ENCODE measurements around the gene ABCC4.

Gene ABCC4

DNA sequence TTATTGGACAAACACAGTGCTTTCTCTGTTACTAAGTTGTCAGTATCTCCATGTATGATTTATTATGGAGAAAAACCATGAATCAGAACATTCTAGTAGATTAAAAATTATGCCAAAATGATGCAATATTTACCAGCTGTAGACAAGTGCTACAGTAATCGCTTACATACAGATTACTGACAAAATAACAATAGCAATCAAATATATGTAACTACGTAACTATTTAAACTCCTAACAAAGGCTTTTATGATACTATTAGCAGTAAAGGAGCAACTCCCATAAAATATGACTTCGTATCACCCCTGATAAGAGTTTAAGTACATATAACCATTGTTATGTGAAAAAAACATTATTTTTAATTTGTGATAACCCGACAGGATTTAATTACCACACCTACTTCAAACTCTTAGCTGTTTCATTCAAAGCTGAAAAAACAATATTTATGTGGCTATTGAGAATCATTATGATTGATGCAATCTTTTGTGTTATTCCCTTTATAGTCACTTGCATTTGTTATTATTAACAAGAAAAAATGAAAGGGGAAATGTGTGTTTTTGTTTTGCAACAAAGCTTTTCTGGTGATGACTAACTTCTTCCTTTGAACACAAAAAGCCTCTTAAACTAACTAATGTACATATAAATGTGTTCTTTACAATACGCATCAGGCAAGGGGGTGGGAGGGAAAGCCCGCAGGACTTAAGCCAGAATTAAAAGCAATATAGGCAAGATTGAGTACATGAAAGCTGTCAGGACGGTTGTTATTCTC is 147.4 kb downstream of the ABCC4 start:
- no peak overlapping the region for H3K4me3 ChIP-seq (ENCODE audit: low read depth, low read length)
- peak; percentile 6 for DNase-seq (ENCODE audit: low read depth)
- TF ChIP-seq, protein P1, sequence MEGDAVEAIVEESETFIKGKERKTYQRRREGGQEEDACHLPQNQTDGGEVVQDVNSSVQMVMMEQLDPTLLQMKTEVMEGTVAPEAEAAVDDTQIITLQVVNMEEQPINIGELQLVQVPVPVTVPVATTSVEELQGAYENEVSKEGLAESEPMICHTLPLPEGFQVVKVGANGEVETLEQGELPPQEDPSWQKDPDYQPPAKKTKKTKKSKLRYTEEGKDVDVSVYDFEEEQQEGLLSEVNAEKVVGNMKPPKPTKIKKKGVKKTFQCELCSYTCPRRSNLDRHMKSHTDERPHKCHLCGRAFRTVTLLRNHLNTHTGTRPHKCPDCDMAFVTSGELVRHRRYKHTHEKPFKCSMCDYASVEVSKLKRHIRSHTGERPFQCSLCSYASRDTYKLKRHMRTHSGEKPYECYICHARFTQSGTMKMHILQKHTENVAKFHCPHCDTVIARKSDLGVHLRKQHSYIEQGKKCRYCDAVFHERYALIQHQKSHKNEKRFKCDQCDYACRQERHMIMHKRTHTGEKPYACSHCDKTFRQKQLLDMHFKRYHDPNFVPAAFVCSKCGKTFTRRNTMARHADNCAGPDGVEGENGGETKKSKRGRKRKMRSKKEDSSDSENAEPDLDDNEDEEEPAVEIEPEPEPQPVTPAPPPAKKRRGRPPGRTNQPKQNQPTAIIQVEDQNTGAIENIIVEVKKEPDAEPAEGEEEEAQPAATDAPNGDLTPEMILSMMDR (IDR thresholded peaks at IDR 0.05; ENCODE audit: low read depth, low read length, missing control alignments) = no peak
- in situ Hi-C loops (cut with HindIII; ENCODE audit: low sequenced_read_pairs) = no loop called here

DNA sequence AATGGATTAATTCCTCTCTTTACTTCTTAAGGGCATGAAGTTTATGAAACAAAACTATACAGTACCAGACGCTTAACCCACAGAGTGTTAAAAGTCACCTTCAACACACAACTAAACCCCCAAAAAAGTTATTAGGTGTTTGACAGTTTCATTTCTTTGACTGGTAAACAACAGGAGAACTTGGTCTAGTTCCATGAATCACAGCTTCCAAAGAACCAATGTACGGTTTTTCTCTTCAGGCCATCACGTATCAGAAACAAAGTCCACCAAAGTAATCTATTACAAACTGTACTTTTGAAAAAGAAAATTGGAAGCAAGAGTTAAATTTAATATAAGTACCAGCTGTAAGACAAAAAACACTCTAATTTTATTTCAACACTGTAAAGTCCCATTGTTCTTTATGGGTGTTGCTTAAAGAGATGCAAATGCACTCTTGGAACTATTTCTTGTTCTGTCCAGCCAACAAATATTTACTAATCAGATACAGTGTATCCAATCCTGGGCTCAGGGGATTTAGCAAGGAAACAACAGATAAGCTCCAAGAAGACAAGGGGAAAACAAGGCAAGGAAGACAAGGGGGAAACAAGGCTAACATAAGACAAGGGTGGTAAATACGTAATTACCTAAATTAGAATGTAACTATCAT is 149.2 kb downstream of the ABCC4 start:
- TF ChIP-seq, protein P1 (IDR thresholded peaks at IDR 0.05; ENCODE audit: low read depth, low read length, missing control alignments) = no peak
- no peak for DNase-seq (ENCODE audit: low read depth)
- no peak overlapping the region for H3K4me3 ChIP-seq (ENCODE audit: low read depth, low read length)
- in situ Hi-C loops (cut with HindIII; ENCODE audit: low sequenced_read_pairs) = no loop called here

DNA sequence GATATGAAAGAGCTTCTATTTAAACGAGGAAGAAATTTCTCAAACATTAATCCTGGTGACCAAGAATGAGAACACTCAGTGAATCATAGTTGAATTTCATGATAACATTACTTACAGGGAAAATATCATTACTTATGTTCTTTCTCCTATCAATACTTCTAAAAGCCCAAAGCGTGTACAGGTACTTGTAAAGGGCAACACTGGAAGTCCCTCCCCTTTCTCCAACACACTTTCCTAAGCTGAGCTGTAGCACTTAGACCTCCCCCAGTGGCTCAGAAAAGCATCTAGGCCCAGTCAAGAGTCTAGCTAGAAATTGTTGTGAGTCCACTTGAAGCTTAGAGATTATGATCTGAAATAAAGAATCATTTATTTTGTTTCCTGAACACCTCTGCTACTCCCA is 150.7 kb downstream of the ABCC4 start:
- DNase-seq (ENCODE audit: low read depth) = no peak
- in situ Hi-C loops (cut with HindIII; ENCODE audit: low sequenced_read_pairs) = no loop called here

DNA sequence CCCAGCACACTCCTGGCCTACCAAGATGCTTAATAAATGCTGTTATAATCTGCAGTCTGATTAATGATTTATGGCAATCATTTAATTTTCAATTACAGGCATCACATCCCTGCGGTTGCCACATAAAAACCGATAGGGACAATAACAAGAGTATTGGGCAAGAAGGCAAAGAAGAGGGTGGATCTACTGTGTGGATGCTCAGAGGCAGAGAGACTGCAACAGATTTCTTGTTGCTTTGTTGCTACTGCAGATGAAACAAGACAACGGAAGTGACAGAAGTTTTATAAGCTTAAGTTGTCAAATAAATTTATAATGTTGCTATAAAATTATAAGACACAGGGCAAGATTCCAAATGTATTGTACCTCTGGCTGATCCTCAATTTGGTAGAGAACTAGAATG is 154.8 kb downstream of the ABCC4 start:
- no peak for DNase-seq (ENCODE audit: low read depth)
- no peak overlapping the region for H3K4me3 ChIP-seq (ENCODE audit: low read depth, low read length)
- in situ Hi-C loops (cut with HindIII; ENCODE audit: low sequenced_read_pairs) = no loop called here
- TF ChIP-seq, protein P1 (IDR thresholded peaks at IDR 0.05; ENCODE audit: low read depth, low read length, missing control alignments) = no peak

More for the DNA sequence above, 150.7 kb downstream of the ABCC4 start:
- H3K4me3 ChIP-seq (ENCODE audit: low read depth, low read length) = no peak overlapping the region
- TF ChIP-seq, protein P1 (IDR thresholded peaks at IDR 0.05; ENCODE audit: low read depth, low read length, missing control alignments) = no peak

DNA sequence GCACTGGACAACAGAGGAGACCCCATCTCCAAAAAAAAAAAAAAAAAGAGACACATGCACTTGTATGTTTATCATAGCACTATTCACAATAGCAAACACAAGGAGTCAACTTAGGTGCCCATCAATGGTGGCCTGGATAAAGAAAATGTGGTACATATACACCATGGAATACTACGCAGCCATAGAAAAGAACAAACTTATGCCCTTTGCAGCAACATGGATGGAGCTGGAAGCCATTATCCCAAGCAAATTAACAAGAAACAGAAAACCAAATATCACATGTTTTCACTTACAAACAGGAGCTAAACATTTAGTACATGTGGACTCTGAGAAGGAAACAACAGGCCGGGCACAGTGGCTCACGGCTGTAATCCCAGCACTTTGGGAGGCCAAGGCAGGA is 155.7 kb downstream of the ABCC4 start:
- in situ Hi-C loops (cut with HindIII; ENCODE audit: low sequenced_read_pairs) = no loop called here
- TF ChIP-seq, protein P1 (IDR thresholded peaks at IDR 0.05; ENCODE audit: low read depth, low read length, missing control alignments) = no peak
- no peak for DNase-seq (ENCODE audit: low read depth)
- H3K4me3 ChIP-seq (ENCODE audit: low read depth, low read length) = no peak overlapping the region

DNA sequence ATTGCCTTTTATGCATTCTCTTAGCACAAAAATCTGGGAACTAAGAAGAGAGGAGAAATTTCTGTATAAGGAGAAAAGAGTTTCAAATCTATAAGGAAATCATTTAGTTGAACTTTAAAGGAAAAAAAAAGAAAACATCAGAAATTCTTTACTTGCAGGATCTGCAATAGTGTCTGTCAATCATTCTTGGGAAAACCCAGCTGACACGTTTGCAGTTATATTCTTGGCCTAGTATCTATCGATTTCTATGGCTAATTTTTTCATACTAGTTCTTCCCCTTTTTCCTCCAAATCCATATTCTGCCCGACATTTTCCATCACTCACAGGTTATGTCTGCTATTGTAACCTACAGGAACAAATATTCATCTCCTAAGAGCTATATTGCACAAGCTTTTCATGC is 160.7 kb downstream of the ABCC4 start:
- no peak overlapping the region for H3K4me3 ChIP-seq (ENCODE audit: low read depth, low read length)
- in situ Hi-C loops (cut with HindIII; ENCODE audit: low sequenced_read_pairs) = no loop called here
- DNase-seq (ENCODE audit: low read depth) = no peak
- TF ChIP-seq, protein P1 (IDR thresholded peaks at IDR 0.05; ENCODE audit: low read depth, low read length, missing control alignments) = no peak
